Stimulated activated CD4-positive, alpha-beta T cell treated with anti-CD3 and anti-CD28 coated beads, TNF-alpha, amount 100 ng/mL, for 4 hours (primary cell): Measurements from ENCODE around the gene TM7SF2.

Experiments
- DNase-seq, 3 experiments: peaks; one replicate each; pipeline ENCODE4 v3.0.0-alpha.2; 2020; ENCODE audit warnings: low read depth in 3 of 3

TM7SF2 gene

GRCh38 chr11:65089621-65090020 lies 22.1 kb upstream of the TM7SF2 start:
- DNase-seq, result no peak

DNA sequence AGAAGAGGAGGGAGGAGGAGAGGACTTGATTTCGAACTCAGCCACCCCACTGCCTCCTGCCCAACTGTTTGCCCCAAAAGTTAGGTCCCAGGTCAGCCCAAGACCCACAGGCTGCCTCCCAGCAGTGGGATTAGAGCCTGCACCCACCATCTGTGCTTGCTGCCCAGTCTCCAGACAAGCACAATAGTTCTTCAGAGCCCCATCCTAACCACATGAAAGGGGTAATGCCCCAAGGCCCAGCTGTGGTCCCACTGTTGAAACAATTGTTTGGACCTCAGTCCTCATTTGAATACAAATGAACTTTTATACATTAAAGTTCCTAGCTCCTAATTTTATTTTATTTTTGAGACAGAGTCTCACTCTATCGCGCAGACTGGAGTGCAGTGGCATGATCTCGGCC lies 21.0 kb upstream of the TM7SF2 start:
- no peak for DNase-seq

GRCh38 chr11:65095427-65095826 lies 16.2 kb upstream of the TM7SF2 start:
- DNase-seq, result no peak

GRCh38 chr11:65095974-65096806 lies 15.5 kb upstream of the TM7SF2 start, which contains the start of gene VPS51:
TSS of gene VPS51 (plus strand) at chr11:65096214. CDS start at chr11:65096251, 37 bp downstream.
- DNase-seq, result peak; percentile 67 to 75 (median 68)

GRCh38 chr11:65096926-65097325 lies 14.7 kb upstream of the TM7SF2 start:
- no peak for DNase-seq

- no peak for DNase-seq
Measured at GRCh38 chr11:65100674-65101350, 10.9 kb upstream of the TM7SF2 start.

DNA sequence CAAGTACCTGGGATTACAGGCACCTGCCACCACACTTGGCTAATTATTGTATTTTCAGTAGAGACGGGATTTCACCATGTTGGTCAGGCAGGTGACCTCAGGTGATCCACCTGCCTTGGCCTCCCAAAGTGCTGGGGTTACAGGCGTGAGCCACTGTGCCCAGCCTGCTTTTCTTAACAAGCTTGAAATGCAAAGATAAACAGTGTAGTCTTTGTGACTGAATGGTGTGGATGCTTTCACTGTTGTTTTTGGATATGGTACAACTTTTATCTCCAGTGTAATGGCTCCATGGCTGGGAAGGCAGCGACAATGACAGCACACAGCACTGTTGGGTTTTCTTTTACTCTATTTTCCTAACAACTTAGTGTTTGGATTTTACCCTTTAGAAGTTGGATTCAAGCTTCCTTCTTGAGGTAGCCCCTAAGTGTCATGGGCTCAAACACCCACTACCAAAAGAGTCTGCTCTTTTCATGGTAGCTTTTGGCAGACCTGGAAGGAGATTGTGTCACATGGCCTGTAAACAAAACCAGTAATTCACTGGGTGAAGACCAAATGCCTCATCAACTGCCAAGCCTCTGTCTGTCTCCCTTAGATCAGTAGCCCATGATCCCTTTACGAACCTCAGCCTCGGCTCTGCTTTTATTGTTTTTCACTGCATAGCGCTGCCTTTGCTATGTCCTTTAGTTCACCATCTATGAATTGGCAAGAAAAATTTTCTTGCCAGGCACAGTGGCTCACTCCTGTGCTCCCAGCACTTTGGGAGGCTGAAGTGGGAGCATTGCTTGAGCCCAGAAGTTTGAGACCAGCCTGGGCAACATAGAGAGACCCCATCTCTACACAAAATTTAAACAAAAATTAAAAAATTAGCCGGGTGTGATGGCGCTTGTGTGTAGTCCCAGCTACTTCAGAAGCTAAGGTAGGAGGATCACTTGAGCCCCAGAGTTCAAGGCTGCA lies 9.3 kb upstream of the TM7SF2 start:
- no peak for DNase-seq

DNA sequence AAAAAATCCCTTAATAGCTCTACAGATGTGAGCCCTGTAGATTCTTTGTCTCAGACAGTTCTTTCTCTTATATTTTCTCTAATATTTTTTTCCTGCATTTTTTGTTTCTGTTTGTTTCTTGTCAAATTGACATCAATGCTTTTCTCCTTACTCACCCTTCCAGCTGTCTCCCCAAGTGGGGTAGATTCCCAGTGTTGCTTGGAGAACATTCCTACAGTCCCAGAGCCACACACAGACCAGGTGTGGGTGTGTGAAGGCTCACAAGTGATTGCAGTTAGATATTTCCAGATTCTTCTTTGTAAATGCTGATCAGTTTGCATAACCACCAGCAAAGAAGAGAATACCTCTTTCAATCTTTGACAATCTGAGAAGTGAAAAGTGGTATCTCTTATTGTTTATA lies 8.2 kb upstream of the TM7SF2 start:
- DNase-seq, result no peak

- DNase-seq, result no peak
Measured at GRCh38 chr11:65104628-65105027, 7.0 kb upstream of the TM7SF2 start.

DNA sequence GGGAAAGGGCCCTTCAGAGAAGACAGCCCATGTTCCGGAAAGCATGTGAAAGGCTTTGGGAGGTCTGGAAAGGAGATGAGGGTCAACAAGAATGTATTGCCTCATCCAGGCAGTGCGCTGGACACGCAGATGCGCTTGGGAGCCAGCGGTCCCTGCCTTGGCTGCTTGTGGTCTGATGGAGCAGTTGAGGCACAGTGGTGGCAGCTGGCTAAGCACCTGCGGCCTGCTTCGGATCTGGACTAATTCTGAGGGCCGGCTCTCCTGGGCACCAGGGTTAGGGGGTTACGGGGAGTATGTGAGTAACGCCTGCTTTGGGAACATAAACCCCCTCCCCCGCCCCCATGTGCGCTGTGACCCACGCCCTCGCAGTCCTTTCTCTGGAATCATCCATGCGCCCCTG lies 4.6 kb upstream of the TM7SF2 start:
- DNase-seq, result no peak

GRCh38 chr11:65107751-65108468 lies 3.8 kb upstream of the TM7SF2 start:
- DNase-seq, result no peak

DNA sequence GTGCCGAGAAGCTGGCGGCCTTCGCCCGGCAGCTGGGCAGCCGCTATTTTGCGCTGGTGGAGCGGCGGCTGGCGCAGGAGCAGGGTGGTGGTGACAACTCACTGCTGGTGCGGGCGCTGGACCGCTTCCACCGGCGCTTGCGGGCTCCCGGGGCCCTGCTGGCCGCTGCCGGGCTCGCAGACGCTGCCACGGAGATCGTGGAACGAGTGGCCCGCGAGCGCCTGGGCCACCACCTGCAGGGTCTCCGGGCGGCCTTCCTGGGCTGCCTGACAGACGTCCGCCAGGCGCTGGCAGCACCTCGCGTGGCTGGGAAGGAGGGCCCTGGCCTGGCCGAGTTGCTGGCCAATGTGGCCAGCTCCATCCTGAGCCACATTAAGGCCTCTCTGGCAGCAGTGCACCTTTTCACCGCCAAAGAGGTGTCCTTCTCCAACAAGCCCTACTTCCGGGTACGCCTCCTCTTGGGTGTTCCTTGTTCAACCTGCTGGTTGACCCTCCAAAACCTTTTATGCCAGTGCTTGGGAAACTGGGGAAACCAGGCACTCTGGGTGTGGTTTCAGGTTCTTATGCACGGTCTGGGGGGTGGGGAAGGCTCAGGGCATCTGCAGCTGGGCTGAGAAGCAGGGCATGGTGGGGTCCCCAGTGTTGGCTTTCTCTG lies 3.1 kb upstream of the TM7SF2 start:
- no peak for DNase-seq

GRCh38 chr11:65109231-65110198 lies 2.2 kb upstream of the TM7SF2 start:
- no peak for DNase-seq

- DNase-seq, result peak; percentile 89 to 98 (median 95)
Measured at GRCh38 chr11:65110354-65110861, 1.3 kb upstream of the TM7SF2 start.

DNA sequence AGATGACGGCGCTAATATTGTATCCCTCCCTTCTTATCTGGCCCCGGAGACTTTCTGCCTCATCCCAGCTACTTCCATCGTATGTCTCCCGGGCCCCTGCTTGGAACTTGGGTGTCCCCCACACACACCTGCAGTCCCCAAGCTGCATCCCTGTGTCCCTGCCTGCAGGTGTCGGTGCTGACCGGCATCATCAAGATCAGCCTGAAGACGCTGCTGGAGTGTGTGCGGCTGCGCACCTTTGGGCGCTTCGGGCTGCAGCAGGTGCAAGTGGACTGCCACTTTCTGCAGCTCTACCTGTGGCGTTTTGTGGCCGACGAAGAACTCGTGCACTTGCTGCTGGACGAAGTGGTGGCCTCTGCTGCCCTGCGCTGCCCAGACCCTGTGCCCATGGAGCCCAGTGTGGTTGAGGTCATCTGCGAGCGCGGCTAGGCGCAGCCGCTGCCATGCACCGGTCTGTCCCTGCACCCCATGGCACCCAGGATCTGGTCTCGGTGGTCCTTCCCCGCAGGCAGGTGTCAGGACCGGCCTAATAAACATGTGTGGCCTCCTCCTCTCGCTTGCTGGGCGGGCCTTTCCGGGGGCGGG lies 421 bp upstream of the TM7SF2 start:
- DNase-seq, result no peak

DNA sequence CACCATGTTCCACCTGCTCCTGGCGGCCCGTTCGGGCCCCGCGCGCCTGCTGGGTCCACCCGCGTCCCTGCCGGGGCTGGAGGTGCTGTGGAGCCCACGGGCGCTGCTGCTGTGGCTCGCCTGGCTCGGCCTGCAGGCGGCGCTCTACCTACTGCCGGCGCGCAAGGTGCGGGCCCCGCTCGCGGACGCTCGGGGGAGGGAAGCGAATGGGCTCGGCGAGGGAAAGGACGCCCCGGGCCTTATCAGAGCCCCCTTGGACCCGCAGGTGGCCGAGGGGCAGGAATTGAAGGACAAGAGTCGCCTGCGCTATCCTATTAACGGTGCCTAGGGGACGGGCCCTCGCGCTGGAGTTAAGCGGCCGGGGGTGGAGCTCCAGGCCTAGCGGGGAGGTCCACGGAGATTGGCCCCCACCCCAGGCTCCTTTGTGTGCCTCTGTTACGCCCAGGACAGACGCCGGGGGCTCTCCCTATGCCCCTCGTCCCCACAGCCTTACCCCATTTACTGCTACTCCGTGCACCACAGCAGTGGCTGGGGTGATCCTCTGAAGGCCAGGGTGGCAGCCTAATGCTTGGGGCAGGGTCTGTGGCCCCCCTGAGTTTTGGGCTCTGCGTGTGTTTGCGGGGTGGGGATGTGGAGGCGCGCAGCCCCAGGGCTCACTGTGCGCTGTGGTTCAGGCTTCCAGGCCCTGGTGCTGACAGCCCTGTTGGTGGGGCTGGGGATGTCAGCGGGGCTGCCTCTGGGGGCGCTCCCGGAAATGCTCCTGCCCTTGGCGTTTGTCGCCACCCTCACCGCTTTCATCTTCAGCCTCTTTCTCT lies 1.1 kb downstream of the TM7SF2 start:
- peak in 2 of 3 experiments; percentile 52 to 58 for DNase-seq

DNA sequence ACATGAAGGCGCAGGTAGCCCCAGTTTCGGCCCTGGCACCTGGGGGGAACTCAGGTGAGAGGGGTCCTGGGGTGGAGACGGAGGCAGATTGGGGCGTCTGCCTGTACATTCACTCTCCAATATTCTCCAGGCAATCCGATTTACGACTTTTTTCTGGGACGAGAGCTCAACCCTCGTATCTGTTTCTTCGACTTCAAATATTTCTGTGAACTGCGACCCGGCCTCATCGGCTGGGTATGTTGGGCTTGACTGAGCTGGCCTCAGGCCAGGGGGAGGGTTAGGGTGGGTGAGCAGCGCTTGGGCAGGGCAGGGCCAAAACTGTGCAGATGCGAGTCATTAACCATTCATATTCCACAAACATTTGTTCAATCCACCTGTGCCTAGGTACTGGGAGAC lies 1.7 kb downstream of the TM7SF2 start:
- no peak for DNase-seq

DNA sequence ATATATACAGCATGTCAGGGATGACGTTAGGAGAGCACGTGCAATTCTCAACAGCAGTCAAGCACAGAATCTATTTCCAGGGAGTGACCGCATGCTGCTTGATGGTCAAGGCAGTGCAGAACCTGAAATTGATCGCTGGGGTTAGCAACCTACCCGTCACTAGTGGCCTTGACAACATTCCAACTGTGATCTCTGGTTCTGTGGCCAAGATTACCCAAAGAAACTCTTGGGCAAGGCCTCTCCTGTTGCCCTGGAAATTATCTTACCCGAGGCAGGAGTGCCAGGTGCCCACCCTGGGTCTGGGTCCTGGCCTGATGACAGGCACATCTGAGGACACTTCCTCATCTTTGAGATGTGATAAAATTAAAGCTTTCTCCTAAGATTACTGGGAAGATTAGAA lies 2.2 kb downstream of the TM7SF2 start:
- DNase-seq, result no peak
